ENCODE data around the gene COX20. TPM values are rescaled to one million over a fixed set of nuclear protein-coding genes. Genes with fewer than 3 reads are reported as not detected.

The COX20 gene
- total and polyA plus RNA-seq, 2 of the 13 experiments (the other 11 are each of a cell fraction or from before 2014, with no cell fraction given): 34.4 to 95.8 TPM

- POLR2A ChIA-PET: interaction anchor here (1.4 to 1.9 kb wide), 2 partner anchors 31 to 32 kb away, joined by 4 to 7 read pairs; partner anchors contain the start of gene COX20
- 81% methylated on average over 16 of the region's 16 CpGs for WGBS (ENCODE audit: low lambda C conversion rate)
- Histone ChIP-seq H3K27ac (ENCODE audit: extremely low read length, insufficient read depth, low read length) (no peak overlapping the region), H4K20me1 (ENCODE audit: insufficient read depth, low read length) (no peaks in the 10 kb centered on the region), H3K9me3 (ENCODE audit: low read length) (no peaks in the 10 kb centered on the region), H3K36me3 (replicated peaks in 1 of 2; ENCODE audit: control insufficient read depth in 1 of 2, insufficient read depth in 2 of 2, low read length in 2 of 2) (no peaks in the 10 kb centered on the region), H2AFZ (ENCODE audit: low read length) (no peak overlapping the region), H3K4me2 (ENCODE audit: low read depth, low read length) (peak overlapping the region; percentile 60), H3K9ac (ENCODE audit: insufficient read depth, low read depth, low read length) (no peak overlapping the region), H3K27me3 (ENCODE audit: control insufficient read depth in 1 of 2, insufficient read depth in 2 of 2, low read length in 2 of 2) (no peaks in the 10 kb centered on the region), H3K4me3 (replicated peaks in 1 of 3; ENCODE audit: insufficient read depth in 1 of 3, low read depth in 2 of 3, low read length in 3 of 3) (no peak overlapping the region), H3K79me2 (ENCODE audit: insufficient read depth, low read length) (no peaks in the 10 kb centered on the region), H3K4me1 (ENCODE audit: insufficient read depth, low read length) (peaks cover 28% of the 10 kb centered on the region)
- CTCF ChIA-PET (ENCODE audit: low intra/inter-chr PET ratio, low total read pairs): no interaction called here
- TF ChIP-seq ZNF382 (CRISPR knock-in tag; IDR thresholded peaks at IDR 0.05; ENCODE audit: borderline replicate concordance) (no peak), TEAD3 (CRISPR knock-in tag; optimal IDR thresholded peaks at IDR 0.05; ENCODE audit: borderline replicate concordance) (no peak), SMAD9 (CRISPR knock-in tag; IDR thresholded peaks at IDR 0.05) (no peak), PAF1 (CRISPR knock-in tag; IDR thresholded peaks at IDR 0.05) (no peak)
- no peak for FAIRE-seq
- no peak for ATAC-seq
- no TSS peak for BruUV-seq (replicated peaks)
- in situ Hi-C loops (cut with HindIII; ENCODE audit: extremely low pct_ligation_motif_present, low pct_unique_long_range_greater_than_20kb) (no loop called here), intact Hi-C loops (cut with micrococcal nuclease; ENCODE audit: unreplicated experiment) (no loop called here)
- DNase-seq (ENCODE audit: low spot score): no peak
Measured at GRCh38 chr1:244802556-244803239, 32.8 kb upstream of the COX20 start.

- ATAC-seq (no peak), DNase-seq (ENCODE audit: low spot score) (no peak), FAIRE-seq (no peak)
- Histone ChIP-seq H3K4me1 (ENCODE audit: insufficient read depth, low read length) (peaks cover 23% of the 10 kb centered on the region), H3K9me3 (ENCODE audit: low read length) (no peaks in the 10 kb centered on the region), H3K4me2 (ENCODE audit: low read depth, low read length) (no peak overlapping the region), H4K20me1 (ENCODE audit: insufficient read depth, low read length) (no peaks in the 10 kb centered on the region), H3K9ac (ENCODE audit: insufficient read depth, low read depth, low read length) (no peak overlapping the region), H3K79me2 (ENCODE audit: insufficient read depth, low read length) (no peaks in the 10 kb centered on the region), H3K27ac (ENCODE audit: extremely low read length, insufficient read depth, low read length) (no peak overlapping the region), H3K27me3 (ENCODE audit: control insufficient read depth in 1 of 2, insufficient read depth in 2 of 2, low read length in 2 of 2) (no peaks in the 10 kb centered on the region), H3K36me3 (replicated peaks in 1 of 2; ENCODE audit: control insufficient read depth in 1 of 2, insufficient read depth in 2 of 2, low read length in 2 of 2) (no peaks in the 10 kb centered on the region), H2AFZ (ENCODE audit: low read length) (no peak overlapping the region), H3K4me3 (replicated peaks in 1 of 3; ENCODE audit: insufficient read depth in 1 of 3, low read depth in 2 of 3, low read length in 3 of 3) (no peak overlapping the region)
- intact Hi-C loops (cut with micrococcal nuclease; ENCODE audit: unreplicated experiment): no loop called here
- no TSS peak for BruUV-seq (replicated peaks)
- 77% methylated on average over 8 of the region's 8 CpGs for WGBS (ENCODE audit: low lambda C conversion rate)
- TF ChIP-seq ZNF275 (CRISPR knock-in tag; IDR thresholded peaks at IDR 0.05; ENCODE audit: borderline replicate concordance) (no peak), ZBTB44 (CRISPR knock-in tag; IDR thresholded peaks at IDR 0.05) (no peak), SATB2 (CRISPR knock-in tag; IDR thresholded peaks at IDR 0.05) (no peak)
- POLR2A ChIA-PET: no interaction called here
- in situ Hi-C loops (cut with HindIII; ENCODE audit: extremely low pct_ligation_motif_present, low pct_unique_long_range_greater_than_20kb): no loop called here
- CTCF ChIA-PET (ENCODE audit: low intra/inter-chr PET ratio, low total read pairs): no interaction called here
Measured at GRCh38 chr1:244804841-244805240, 30.6 kb upstream of the COX20 start.

All from HepG2 (cell line).